Adrenal gland (tissue), 12 donors: ENCODE measurements around the gene TWF1. TPM values are rescaled to one million over a fixed set of nuclear protein-coding genes. Genes with fewer than 3 reads are reported as not detected.
A peak's percentile ranks its signal among the peaks of the same experiment; 100 is the strongest.

Experiments
- DNase-seq, 7 donors: peaks; one replicate each; pipeline ENCODE4 v3.0.0-alpha.2; 2019 to 2020
- H3K27ac ChIP-seq, 5 donors: fragments of 200-600 bp; sonication (generic) in 4 of 5; 1 replicate in 3 of 5; 2 replicates in 2 of 5; pipeline versions ENCODE4 v1.5.1 to v1.8.0; 2016 to 2020; ENCODE audit warnings: mild to moderate bottlenecking in 1 of 5
- H3K27me3 ChIP-seq: fragments of 200-600 bp; 2 replicates; pipeline ENCODE4 v1.8.0; 2021
- H3K36me3 ChIP-seq, 2 donors: fragments of 200-600 bp; replicated peaks in 1 of 2; 1 replicate in 1 of 2; 2 replicates in 1 of 2; pipeline versions ENCODE4 v1.5.1 to v1.8.0; 2018 to 2022
- H3K4me1 ChIP-seq, 2 donors: fragments of 200-600 bp; replicated peaks in 1 of 2; 1 replicate in 1 of 2; 2 replicates in 1 of 2; pipeline versions ENCODE4 v1.5.1 to v1.8.0; 2018 to 2021
- H3K4me3 ChIP-seq, 4 donors: fragments of 200-600 bp; sonication (generic) in 3 of 4; one replicate each; pipeline ENCODE4 v1.5.1; 2016 to 2018
- H3K9me3 ChIP-seq, 3 donors: fragments of 200-600 bp; sonication (generic) in 1 of 3; replicated peaks in 1 of 3; 1 replicate in 2 of 3; 2 replicates in 1 of 3; pipeline versions ENCODE4 v1.5.1 to v1.8.0; 2016 to 2021
- CTCF ChIP-seq, 6 experiments: fragments of 450-650 bp in 4 of 6; fragments of 200-600 bp in 2 of 6; sonication (generic) in 1 of 6; IDR thresholded peaks; 1 replicate in 5 of 6; 2 replicates in 1 of 6; pipeline versions ENCODE4 v1.5.1 to v1.8.0; 2016 to 2021; ENCODE audit warnings: antibody characterized with exemption in 6 of 6, mild to moderate bottlenecking in 2 of 6, moderate library complexity in 1 of 6
- POLR2A ChIP-seq, 2 donors: fragments of 450-650 bp; IDR thresholded peaks; one replicate each; pipeline ENCODE4 v1.6.1; 2017; ENCODE audit warnings: antibody characterized with exemption in 2 of 2, mild to moderate bottlenecking in 2 of 2, moderate library complexity in 1 of 2
- WGBS, 4 donors: extraction: QIAGEN DNeasy Blood & Tissue Kit in 2 of 4; methylation state at CpG; one replicate each; pipeline versions ENCODE4 v1.1.5 to v1.1.7; 2013 to 2017; 5-methylcytosine and 5-hydroxymethylcytosine counted together
- intact Hi-C, 2 donors: fragments of 100-400 bp; cut with DNase I; formaldehyde crosslinking; loops; one replicate each; pipeline versions ENCODE4 v1.14.1 to v1.15.0; 2022 to 2023
- polyA plus RNA-seq, 3 donors: library from polyadenylated mRNA; stranded (reverse); fragments of 200-250 nt in 2 of 3; fragments of 350-450 nt in 1 of 3; fragmentation: Illumina TruSeq in 1 of 3; extraction: RNeasy Lipid Tissue Mini Kit (QIAGEN cat#74804) in 1 of 3; gene quantifications; one replicate each; pipeline ENCODE4 v1.2.3, GENCODE V29; 2013 to 2014
- total RNA-seq, 9 donors: library from RNA; depleted of rRNA in 4 of 9; stranded (reverse); fragments of >200 nt in 4 of 9; fragments of 120-200 nt in 1 of 9; fragmentation: NEBNext Ultra II Directional in 1 of 9; extraction: Animal tissue kit (Norgen Biotek cat#: 25700) in 1 of 9; gene quantifications; one replicate each; pipeline versions ENCODE4 v1.1.0 to v1.2.4, GENCODE V29; 2013 to 2023
- donor health status: healthy with polysubstance abuse.
- donor health status: Bipolar disorder and iron deficiency.
- donor health status: DM: yes; HTN: yes; CAD: no.
- donor health status: DM: no; HTN: no; CAD: no.
- donor health status: DM: no; HTN: no; CAD: no.
- donor health status: DM: yes; HTN: yes; CAD: no.

Gene TWF1
- total and polyA plus RNA-seq, 12 donors, result 38.0 to 116 (median 83.8) TPM

- no peak for DNase-seq
- Histone ChIP-seq H3K9me3 (no peaks in the 10 kb centered on the region), H3K27me3 (no peaks in the 10 kb centered on the region), H3K4me1 (no peaks in the 10 kb centered on the region), H3K36me3 (no peaks in the 10 kb centered on the region), H3K27ac (no peak overlapping the region), H3K4me3 (no peak overlapping the region)
- intact Hi-C loops, result no loop called here
- 61 to 83% (median 67%) methylated on average over 2 to 3 of the region's 3 CpGs for WGBS, 4 donors
- TF ChIP-seq CTCF (IDR thresholded peaks at IDR 0.05) (no peak), POLR2A (IDR thresholded peaks at IDR 0.05) (no peak)
These were observed 9.3 kb upstream of the TWF1 start for GRCh38 chr12:43815416-43815815.

GRCh38 chr12:43812926-43813325, 6.8 kb upstream of the TWF1 start:
- Histone ChIP-seq H3K9me3 (no peaks in the 10 kb centered on the region), H3K27ac (no peak overlapping the region), H3K4me1 (no peaks in the 10 kb centered on the region), H3K27me3 (no peaks in the 10 kb centered on the region), H3K4me3 (no peak overlapping the region), H3K36me3 (no peaks in the 10 kb centered on the region)
- DNase-seq, result no peak
- TF ChIP-seq POLR2A (IDR thresholded peaks at IDR 0.05) (no peak), CTCF (IDR thresholded peaks at IDR 0.05) (no peak)
- WGBS, 4 donors, result 89 to 94% (median 93%) methylated on average over 4 of the region's 4 CpGs
- intact Hi-C loops, result no loop called here

GRCh38 chr12:43812057-43812456, 5.9 kb upstream of the TWF1 start:
- intact Hi-C loops, result no loop called here
- 76 to 89% (median 83%) methylated on average over 2 of the region's 2 CpGs for WGBS, 4 donors
- Histone ChIP-seq H3K4me3 (no peak overlapping the region), H3K4me1 (peaks cover 0 to 3% of the 10 kb centered on the region in 2 donors), H3K27me3 (no peaks in the 10 kb centered on the region), H3K9me3 (no peaks in the 10 kb centered on the region), H3K27ac (no peak overlapping the region), H3K36me3 (no peaks in the 10 kb centered on the region)
- no peak for DNase-seq
- no peak for TF ChIP-seq POLR2A (IDR thresholded peaks at IDR 0.05)
- TF ChIP-seq CTCF (IDR thresholded peaks at IDR 0.05), result no peak

GRCh38 chr12:43807386-43807785, 1.3 kb upstream of the TWF1 start:
- 63 to 88% (median 70%) methylated on average over 3 of the region's 3 CpGs for WGBS, 4 donors
- Histone ChIP-seq H3K4me3 (no peak overlapping the region), H3K27ac (peak overlapping the region in 3 of 5 donors; percentile 96 to 99 (median 98)), H3K27me3 (no peaks in the 10 kb centered on the region), H3K4me1 (peaks cover 0 to 37% of the 10 kb centered on the region in 2 donors), H3K36me3 (peaks cover 0 to 6% of the 10 kb centered on the region in 2 donors), H3K9me3 (no peaks in the 10 kb centered on the region)
- TF ChIP-seq POLR2A (IDR thresholded peaks at IDR 0.05) (no peak), CTCF (IDR thresholded peaks at IDR 0.05) (no peak)
- intact Hi-C loops, result loop anchor here in 1 of 2 donors (10.0 kb wide), 1 partner anchor 77 kb away; no protein-coding TSS in a partner anchor
- no peak for DNase-seq
